GM19438 (cell line): Measurements from ENCODE around the gene GALNT14.

Experiments used
- ATAC-seq: cut with Tn5 transposase; IDR thresholded peaks from one replicate; pipeline ENCODE4 v1.9.1; 2021; ENCODE audit warnings: low read depth; ENCODE audit not compliant: unreplicated experiment

Gene GALNT14

GRCh38 chr2:31088504-31089195 is 49.6 kb downstream of the GALNT14 start:
- no peak for ATAC-seq

GRCh38 chr2:31087491-31087890 is 50.7 kb downstream of the GALNT14 start:
- ATAC-seq: no peak

GRCh38 chr2:31086590-31086989 is 51.6 kb downstream of the GALNT14 start:
- no peak for ATAC-seq

- no peak for ATAC-seq
Measured at GRCh38 chr2:31083234-31083993, 54.8 kb downstream of the GALNT14 start.

- ATAC-seq: no peak
Measured at GRCh38 chr2:31082002-31082401, 56.2 kb downstream of the GALNT14 start.

- ATAC-seq: no peak
Measured at GRCh38 chr2:31081492-31081891, 56.7 kb downstream of the GALNT14 start.

GRCh38 chr2:31080361-31080760 is 57.9 kb downstream of the GALNT14 start:
- ATAC-seq: no peak

GRCh38 chr2:31079665-31080064 is 58.6 kb downstream of the GALNT14 start:
- ATAC-seq: no peak

GRCh38 chr2:31078579-31079105 is 59.6 kb downstream of the GALNT14 start:
- ATAC-seq: no peak

GRCh38 chr2:31078011-31078410 is 60.2 kb downstream of the GALNT14 start:
- no peak for ATAC-seq

- no peak for ATAC-seq
Measured at GRCh38 chr2:31075941-31076590, 62.2 kb downstream of the GALNT14 start.

- ATAC-seq: no peak
Measured at GRCh38 chr2:31075431-31075830, 62.8 kb downstream of the GALNT14 start.

GRCh38 chr2:31071741-31072140 is 66.5 kb downstream of the GALNT14 start:
- ATAC-seq: no peak

- ATAC-seq: no peak
Measured at GRCh38 chr2:31070339-31071125, 67.7 kb downstream of the GALNT14 start.

GRCh38 chr2:31069643-31070325 is 68.5 kb downstream of the GALNT14 start:
- no peak for ATAC-seq

- ATAC-seq: no peak
Measured at GRCh38 chr2:31067259-31067658, 71.0 kb downstream of the GALNT14 start.

- ATAC-seq: no peak
Measured at GRCh38 chr2:31066551-31066950, 71.7 kb downstream of the GALNT14 start.

GRCh38 chr2:31066086-31066485 is 72.2 kb downstream of the GALNT14 start:
- no peak for ATAC-seq

GRCh38 chr2:31065356-31065755 is 72.9 kb downstream of the GALNT14 start:
- ATAC-seq: no peak

GRCh38 chr2:31060397-31060796 is 77.8 kb downstream of the GALNT14 start:
- ATAC-seq: no peak
